Activated CD4-positive, alpha-beta memory T cell treated with anti-CD3 and anti-CD28 coated beads for 36 hours (primary cell): ENCODE results near the gene BAIAP2L1. TPM values are rescaled to one million over a fixed set of nuclear protein-coding genes. Genes with fewer than 3 reads are reported as not detected.
"Not testable (repeated sequence)": the region's sequence is repeated elsewhere in the genome, so short reads cannot be mapped to it uniquely, and the experiment has no call there.

Source experiments
- CTCF ChIA-PET: fragments of 350-600 bp; sonication (Branson Sonifier 250); formaldehyde crosslinking; loops from one replicate; lab custom pipeline; 2021; ENCODE audit warnings: antibody characterized with exemption, inconsistent platforms; lab: Charles Lee
- POLR2A ChIA-PET: fragments of 350-600 bp; sonication (Branson Sonifier 250); formaldehyde crosslinking; loops from one replicate; lab custom pipeline; 2021; ENCODE audit warnings: antibody characterized with exemption; lab: Charles Lee
- DNase-seq: peaks from one replicate; pipeline ENCODE4 v3.0.0-alpha.2; 2020
- H3K27ac Mint-ChIP-seq: one replicate; pipeline ENCODE4 v1.8.0; 2021; ENCODE audit warnings: mixed read lengths
- H3K27me3 Mint-ChIP-seq: one replicate; pipeline ENCODE4 v1.8.0; 2021; ENCODE audit warnings: mixed read lengths
- H3K36me3 Mint-ChIP-seq: one replicate; pipeline ENCODE4 v1.8.0; 2021; ENCODE audit warnings: mixed read lengths
- H3K4me1 Mint-ChIP-seq: one replicate; pipeline ENCODE4 v1.8.0; 2021; ENCODE audit warnings: low read depth, mixed read lengths
- H3K4me3 Mint-ChIP-seq: one replicate; pipeline ENCODE4 v1.8.0; 2021; ENCODE audit warnings: mild to moderate bottlenecking, mixed read lengths
- H3K9me3 Mint-ChIP-seq: one replicate; pipeline ENCODE4 v1.8.0; 2021; ENCODE audit warnings: mixed read lengths
- intact Hi-C: fragments of 100-400 bp; cut with micrococcal nuclease; formaldehyde crosslinking; loops from one replicate; pipeline ENCODE4 v1.15.1; 2023
- total RNA-seq, 2 experiments: library from RNA; stranded (reverse); gene quantifications; one replicate each; pipeline ENCODE4 v1.2.3, GENCODE V29; 2021

Gene BAIAP2L1
- total RNA-seq, result 1 to 10 TPM; 3.2 to 4.5 TPM

- Mint-ChIP-seq H3K4me1 (peaks cover 3% of the 10 kb centered on the region), H3K9me3 (no peaks in the 10 kb centered on the region), H3K27ac (no peak within 1 kb of the TSS), H3K4me3 (peak within 1 kb of the TSS; percentile 50), H3K36me3 (no peaks in the 10 kb centered on the region), H3K27me3 (peaks cover 13% of the 10 kb centered on the region)
- intact Hi-C loops, result loop anchor here (1.0 kb wide), 3 partner anchors 106 to 148 kb away; partner anchors contain the start of genes BRI3 and TECPR1
- POLR2A ChIA-PET, result no interaction called here
- CTCF ChIA-PET, result interaction anchor here (0.6 to 1.9 kb wide), 6 partner anchors 19 to 283 kb away, joined by 3 to 6 read pairs (median 4); no protein-coding TSS in a partner anchor
- DNase-seq, result peak; percentile 92
Measured at GRCh38 chr7:98400542-98401340, at the start of gene BAIAP2L1. Gene BAIAP2L1, minus strand, starts transcription at chr7:98401090. Its CDS starts 238 bp downstream, at chr7:98400852.

DNA sequence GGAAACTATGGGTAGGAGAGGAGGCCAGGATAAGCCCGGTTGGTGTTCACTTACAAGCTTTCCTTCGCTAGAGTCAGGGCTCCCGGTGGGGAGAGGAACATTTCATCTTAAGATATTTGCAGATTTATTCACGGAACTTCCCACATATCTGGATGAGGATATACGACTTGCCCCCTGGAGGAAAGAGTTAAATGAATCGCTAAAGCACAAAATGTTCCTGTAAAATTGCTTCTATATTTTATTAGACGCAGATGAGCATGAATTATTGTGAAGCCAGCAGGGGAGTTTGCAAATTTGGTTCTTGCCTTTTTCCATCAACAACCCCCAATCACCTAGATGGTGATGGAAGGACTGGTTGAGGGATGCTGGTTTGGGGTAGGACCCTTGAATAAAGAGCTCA, 47.9 kb upstream of the BAIAP2L1 start:
- ChIA-PET CTCF (interaction anchor here (1.4 kb wide), 2 partner anchors 383 to 393 kb away, joined by 3 to 4 read pairs; no protein-coding TSS in a partner anchor), POLR2A (no interaction called here)
- no peak overlapping the region for H3K27ac Mint-ChIP-seq
- no peak for DNase-seq
- peaks cover 5% of the 10 kb centered on the region for H3K27me3 Mint-ChIP-seq
- no peak overlapping the region for H3K4me3 Mint-ChIP-seq
- intact Hi-C loops, result no loop called here
- H3K9me3 Mint-ChIP-seq, result peaks cover 16% of the 10 kb centered on the region
- H3K4me1 Mint-ChIP-seq, result no peaks in the 10 kb centered on the region
- peaks cover 1% of the 10 kb centered on the region for H3K36me3 Mint-ChIP-seq

DNA sequence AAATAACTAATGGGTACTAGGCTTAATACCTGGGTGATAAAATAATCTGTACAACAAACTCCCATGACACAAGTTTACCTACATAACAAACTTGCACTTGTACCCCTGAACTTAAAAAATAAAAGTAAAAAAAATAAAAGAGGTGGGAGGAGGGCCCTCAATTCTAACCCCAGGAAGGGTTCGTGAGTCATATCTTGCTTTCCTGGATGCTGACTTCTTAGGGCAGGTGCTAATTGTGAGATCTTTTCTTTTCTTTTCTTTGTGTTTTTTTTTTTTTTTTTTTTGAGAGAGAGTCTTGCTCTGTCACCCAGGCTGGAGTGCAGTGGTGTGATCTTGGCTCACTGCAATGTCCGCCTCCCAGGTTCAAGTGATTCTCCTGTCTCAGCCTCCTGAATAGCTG, 40.1 kb upstream of the BAIAP2L1 start:
- intact Hi-C loops, result not testable (repeated sequence)

GRCh38 chr7:98439484-98439883, 38.6 kb upstream of the BAIAP2L1 start:
- Mint-ChIP-seq H3K9me3 (no peaks in the 10 kb centered on the region), H3K27ac (no peak overlapping the region), H3K4me1 (peaks cover 3% of the 10 kb centered on the region), H3K27me3 (peaks cover 6% of the 10 kb centered on the region), H3K36me3 (no peaks in the 10 kb centered on the region), H3K4me3 (no peak overlapping the region)
- ChIA-PET POLR2A (no interaction called here), CTCF (no interaction called here)
- no peak for DNase-seq
- intact Hi-C loops, result no loop called here

More for the DNA sequence above, 40.1 kb upstream of the BAIAP2L1 start:
- POLR2A ChIA-PET, DNase-seq, CTCF ChIA-PET, H3K36me3 Mint-ChIP-seq, H3K9me3 Mint-ChIP-seq, H3K4me1 Mint-ChIP-seq, H3K27me3 Mint-ChIP-seq, H3K27ac Mint-ChIP-seq, H3K4me3 Mint-ChIP-seq: not testable (repeated sequence)

DNA sequence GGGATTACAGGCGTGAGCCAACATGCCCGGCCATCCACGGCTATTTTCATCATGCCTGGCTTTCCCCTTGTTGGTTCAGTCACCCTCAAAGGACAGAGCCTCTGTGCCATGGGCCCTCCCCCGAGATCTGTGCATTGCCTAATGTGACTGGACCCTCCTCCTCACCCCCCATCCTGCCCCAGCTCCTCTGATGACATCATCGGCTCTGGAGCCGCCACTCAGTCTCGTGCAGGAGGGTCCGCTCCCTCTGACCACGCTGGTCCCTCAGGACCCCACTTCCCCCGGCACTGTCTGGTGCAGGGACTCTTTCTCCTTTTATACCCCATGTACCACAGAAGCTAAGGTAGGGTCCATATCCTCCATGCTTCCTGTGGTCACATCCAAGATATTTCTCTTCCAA, 33.2 kb upstream of the BAIAP2L1 start:
- intact Hi-C loops, result no loop called here
- CTCF ChIA-PET, result interaction anchor here (1.1 to 4.7 kb wide), 3 partner anchors 311 to 408 kb away, joined by 3 to 34 read pairs (median 19); no protein-coding TSS in a partner anchor
- H3K4me1 Mint-ChIP-seq, result peaks cover 3% of the 10 kb centered on the region
- H3K4me3 Mint-ChIP-seq, result no peak overlapping the region
- POLR2A ChIA-PET, result no interaction called here
- no peaks in the 10 kb centered on the region for H3K27me3 Mint-ChIP-seq
- H3K36me3 Mint-ChIP-seq, result no peaks in the 10 kb centered on the region
- no peak overlapping the region for H3K27ac Mint-ChIP-seq
- no peak for DNase-seq
- H3K9me3 Mint-ChIP-seq, result no peaks in the 10 kb centered on the region

GRCh38 chr7:98429799-98430198, 28.9 kb upstream of the BAIAP2L1 start:
- H3K27me3 Mint-ChIP-seq, result peaks cover 5% of the 10 kb centered on the region
- ChIA-PET POLR2A (no interaction called here), CTCF (interaction anchor here (1.3 to 2.3 kb wide), 3 partner anchors 8 to 412 kb away, joined by 3 to 8 read pairs (median 3); no protein-coding TSS in a partner anchor)
- no peak for DNase-seq
- H3K36me3 Mint-ChIP-seq, result no peaks in the 10 kb centered on the region
- no peaks in the 10 kb centered on the region for H3K9me3 Mint-ChIP-seq
- H3K4me1 Mint-ChIP-seq, result no peaks in the 10 kb centered on the region
- H3K27ac Mint-ChIP-seq, result no peak overlapping the region
- intact Hi-C loops, result no loop called here
- H3K4me3 Mint-ChIP-seq, result no peak overlapping the region

- POLR2A ChIA-PET, result no interaction called here
- H3K4me3 Mint-ChIP-seq, result no peak overlapping the region
- no peaks in the 10 kb centered on the region for H3K36me3 Mint-ChIP-seq
- intact Hi-C loops, result no loop called here
- no peak for DNase-seq
- CTCF ChIA-PET, result interaction anchor here (1.3 kb wide), 1 partner anchor 323 kb away, joined by 7 read pairs; no protein-coding TSS in a partner anchor
- H3K27me3 Mint-ChIP-seq, result peaks cover 5% of the 10 kb centered on the region
- H3K27ac Mint-ChIP-seq, result no peak overlapping the region
- H3K4me1 Mint-ChIP-seq, result peaks cover 7% of the 10 kb centered on the region
- no peaks in the 10 kb centered on the region for H3K9me3 Mint-ChIP-seq
Measured at GRCh38 chr7:98423043-98423442, 22.2 kb upstream of the BAIAP2L1 start.

GRCh38 chr7:98420966-98421612, 20.2 kb upstream of the BAIAP2L1 start:
- CTCF ChIA-PET, result interaction anchor here (0.5 to 2.0 kb wide), 17 partner anchors 9 to 601 kb away, joined by 3 to 11 read pairs (median 3); partner anchors contain the start of gene BAIAP2L1
- Mint-ChIP-seq H3K4me3 (no peak overlapping the region), H3K9me3 (no peaks in the 10 kb centered on the region), H3K27ac (no peak overlapping the region), H3K36me3 (no peaks in the 10 kb centered on the region), H3K4me1 (peaks cover 7% of the 10 kb centered on the region), H3K27me3 (peaks cover 5% of the 10 kb centered on the region)
- intact Hi-C loops, result no loop called here
- POLR2A ChIA-PET, result no interaction called here
- peak; percentile 71 for DNase-seq

DNA sequence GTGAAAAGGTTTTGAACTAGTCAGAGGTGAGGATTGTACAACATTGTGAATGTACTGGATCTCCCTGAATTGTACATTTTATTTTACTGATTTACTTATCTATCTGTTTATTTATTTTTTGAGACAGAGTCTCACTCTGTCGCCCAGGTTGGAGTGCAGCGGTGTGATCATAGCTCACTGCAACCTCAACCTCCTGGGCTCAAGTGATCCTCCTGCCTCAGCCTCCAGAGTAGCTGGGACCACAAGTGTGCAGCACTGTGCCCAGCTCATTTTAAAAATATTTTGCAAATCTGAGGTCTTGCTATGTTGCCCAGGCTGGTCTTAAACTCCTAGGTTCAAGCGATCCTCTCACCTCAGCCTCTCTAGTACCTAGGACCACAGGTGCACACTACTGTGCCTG, 19.1 kb upstream of the BAIAP2L1 start:
- DNase-seq, H3K36me3 Mint-ChIP-seq, H3K9me3 Mint-ChIP-seq, H3K27me3 Mint-ChIP-seq, H3K27ac Mint-ChIP-seq, H3K4me3 Mint-ChIP-seq, POLR2A ChIA-PET: not testable (repeated sequence)
- intact Hi-C loops, result loop anchor here (5.0 kb wide), 1 partner anchor 138 kb away; the partner anchor contains the start of gene BRI3
- CTCF ChIA-PET, result interaction anchor here (0.9 to 2.3 kb wide), 5 partner anchors 12 to 412 kb away, joined by 3 to 10 read pairs (median 3); partner anchors contain the start of gene BAIAP2L1
- peaks cover 12% of the 10 kb centered on the region for H3K4me1 Mint-ChIP-seq

- peaks cover 13% of the 10 kb centered on the region for H3K4me1 Mint-ChIP-seq
- POLR2A ChIA-PET, H3K27me3 Mint-ChIP-seq, DNase-seq, H3K4me3 Mint-ChIP-seq, H3K9me3 Mint-ChIP-seq, H3K27ac Mint-ChIP-seq, H3K36me3 Mint-ChIP-seq: not testable (repeated sequence)
- intact Hi-C loops, result loop anchor here (5.0 kb wide), 1 partner anchor 137 kb away; the partner anchor contains the start of gene BRI3
- CTCF ChIA-PET, result interaction anchor here (0.9 to 2.3 kb wide), 2 partner anchors 18 to 325 kb away, joined by 3 to 10 read pairs; partner anchors contain the start of gene BAIAP2L1
Measured at GRCh38 chr7:98419316-98419691, 18.4 kb upstream of the BAIAP2L1 start.

DNA sequence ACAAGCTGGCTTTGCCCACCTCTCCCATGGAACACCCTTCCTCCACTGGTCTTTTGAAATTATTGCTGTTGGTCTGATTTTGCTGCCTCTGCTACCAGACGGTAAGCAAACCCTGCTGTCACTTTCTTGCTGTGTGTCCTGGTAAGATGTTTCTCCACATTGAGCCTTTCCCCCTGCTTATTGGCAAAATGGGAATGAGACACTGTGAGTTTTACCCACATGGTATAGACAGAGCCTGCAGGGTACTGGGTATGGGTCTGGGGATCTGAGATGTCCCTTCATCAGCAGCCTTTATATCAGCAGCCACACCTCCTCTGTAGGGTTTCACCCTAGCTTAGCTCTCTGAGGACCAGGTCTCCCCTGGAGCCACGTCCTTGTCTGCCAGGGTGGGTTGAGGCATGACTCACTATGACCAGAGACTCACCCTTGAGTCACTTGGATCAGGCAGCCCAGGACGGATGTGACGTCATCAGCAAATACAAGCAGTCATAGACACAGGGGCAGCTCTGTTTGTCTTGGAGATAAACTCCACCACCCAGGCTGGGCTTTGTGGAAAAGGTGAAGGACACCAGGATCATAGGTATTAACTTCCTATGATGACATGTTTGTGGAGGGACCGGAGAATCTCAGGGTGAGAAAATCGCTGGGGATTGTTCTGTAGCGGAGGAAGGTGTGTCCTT, 17.9 kb upstream of the BAIAP2L1 start:
- Mint-ChIP-seq H3K27me3 (peaks cover 4% of the 10 kb centered on the region), H3K9me3 (no peaks in the 10 kb centered on the region), H3K36me3 (no peaks in the 10 kb centered on the region), H3K4me3 (no peak overlapping the region), H3K4me1 (peaks cover 13% of the 10 kb centered on the region), H3K27ac (no peak overlapping the region)
- intact Hi-C loops, result loop anchor here (5.0 kb wide), 1 partner anchor 136 kb away; the partner anchor contains the start of gene BRI3
- ChIA-PET POLR2A (no interaction called here), CTCF (interaction anchor here (2.3 kb wide), 1 partner anchor 326 kb away, joined by 10 read pairs; no protein-coding TSS in a partner anchor)
- DNase-seq, result peak; percentile 68
